ENCODE measurements around the gene DRGX.

The DRGX gene

DNA sequence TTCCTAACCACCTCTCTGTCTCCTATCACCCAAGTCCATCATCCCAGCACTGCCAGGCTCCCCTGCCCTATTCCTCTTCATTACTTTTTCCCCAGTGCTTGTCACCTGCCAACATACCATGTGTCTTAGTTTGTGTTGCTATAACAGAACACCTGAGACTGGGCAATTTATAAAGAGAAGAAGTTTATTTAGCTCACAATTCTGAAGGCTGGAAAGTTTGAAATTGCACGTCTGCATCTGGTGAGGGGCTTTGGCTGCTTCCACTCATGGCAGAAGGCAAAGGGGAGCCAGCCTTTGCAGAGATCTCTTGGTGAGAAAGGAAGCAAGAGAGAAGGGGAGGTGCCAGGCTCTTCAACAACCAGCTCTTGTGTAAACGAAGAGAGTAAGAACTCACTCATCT lies 47.3 kb downstream of the DRGX start:
- DNase-seq (ENCODE audit: low read depth in 2 of 3, low spot score in 1 of 3) = no peak

DNA sequence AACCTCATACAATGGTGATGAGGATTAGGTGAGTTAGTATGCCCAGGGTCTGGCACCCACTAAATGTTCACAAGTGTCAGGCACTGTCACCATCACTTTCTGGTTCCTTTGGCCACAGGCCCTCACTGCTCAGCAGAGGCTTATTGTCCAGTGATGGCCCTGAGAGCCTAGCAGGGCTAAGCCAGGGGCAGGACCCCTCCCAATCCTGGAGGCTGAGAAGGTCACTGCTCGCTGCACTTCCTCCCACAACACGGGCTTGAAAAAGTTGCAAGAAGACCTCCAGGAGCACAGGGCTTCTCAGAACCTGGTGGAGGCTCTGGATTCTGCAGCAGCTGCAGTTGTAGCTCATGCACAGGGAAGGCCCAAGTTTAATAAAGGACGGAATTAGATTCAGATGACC lies 48.1 kb downstream of the DRGX start:
- DNase-seq (ENCODE audit: low read depth in 2 of 3, low spot score in 1 of 3) = no peak

DNA sequence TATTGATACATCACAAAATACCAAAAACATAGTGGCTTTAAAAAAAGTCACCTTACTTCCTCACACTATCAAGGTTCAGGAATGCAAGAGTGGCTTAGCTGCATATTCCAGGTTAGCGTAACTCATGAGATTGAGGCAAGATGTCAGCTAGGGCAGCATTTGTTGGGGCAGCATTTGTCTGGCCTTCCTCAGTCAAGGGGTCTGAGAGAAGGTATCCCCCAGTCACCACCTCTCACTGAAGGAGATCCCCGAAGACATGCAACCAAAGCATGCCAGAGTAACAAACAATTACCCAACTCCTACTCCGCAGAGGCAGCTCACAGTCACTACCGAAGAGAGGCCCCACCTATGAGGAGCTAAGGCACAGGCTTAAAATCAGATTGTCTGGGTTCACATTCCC lies 48.5 kb downstream of the DRGX start:
- no peak for DNase-seq (ENCODE audit: low read depth in 2 of 3, low spot score in 1 of 3)

DNA sequence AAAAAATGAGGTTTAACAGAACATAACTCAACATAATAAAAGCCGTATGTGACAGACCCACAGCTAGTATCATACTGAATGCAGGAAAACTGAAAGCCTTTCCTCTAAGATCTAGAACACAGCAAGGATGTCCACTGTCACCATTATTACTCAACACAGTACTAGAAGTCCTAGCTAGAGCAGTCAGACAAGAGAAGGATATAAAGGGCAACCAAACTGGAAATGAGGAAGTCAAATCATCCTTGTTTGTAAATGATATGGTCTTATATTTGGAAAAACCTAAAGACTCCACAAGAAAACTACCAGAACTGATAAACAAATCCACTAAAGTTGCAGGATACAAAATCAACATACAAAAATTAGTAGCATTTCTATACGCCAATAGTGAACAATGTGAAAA lies 51.0 kb downstream of the DRGX start:
- no peak for DNase-seq (ENCODE audit: low read depth in 2 of 3, low spot score in 1 of 3)

DNA sequence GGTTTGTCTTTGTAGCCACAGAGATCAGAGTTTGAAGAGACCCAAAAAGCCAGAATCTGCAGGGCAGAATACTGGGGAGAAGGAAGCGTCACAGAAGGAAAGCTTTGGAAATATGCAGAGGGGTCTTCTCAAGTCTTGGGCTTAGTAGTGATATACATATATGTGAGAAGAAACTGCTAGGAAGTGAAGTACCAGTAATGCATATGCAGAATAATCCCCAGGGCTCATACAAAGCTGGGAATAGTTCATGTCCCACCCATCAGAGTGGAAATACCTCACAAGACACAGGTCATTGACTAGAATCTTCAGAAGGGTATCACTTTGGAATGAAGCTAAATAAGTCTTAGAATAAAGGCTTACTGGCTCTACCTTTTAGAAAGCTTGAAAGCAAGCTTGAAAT lies 57.3 kb downstream of the DRGX start:
- no peak for DNase-seq (ENCODE audit: low read depth in 2 of 3, low spot score in 1 of 3)

DNA sequence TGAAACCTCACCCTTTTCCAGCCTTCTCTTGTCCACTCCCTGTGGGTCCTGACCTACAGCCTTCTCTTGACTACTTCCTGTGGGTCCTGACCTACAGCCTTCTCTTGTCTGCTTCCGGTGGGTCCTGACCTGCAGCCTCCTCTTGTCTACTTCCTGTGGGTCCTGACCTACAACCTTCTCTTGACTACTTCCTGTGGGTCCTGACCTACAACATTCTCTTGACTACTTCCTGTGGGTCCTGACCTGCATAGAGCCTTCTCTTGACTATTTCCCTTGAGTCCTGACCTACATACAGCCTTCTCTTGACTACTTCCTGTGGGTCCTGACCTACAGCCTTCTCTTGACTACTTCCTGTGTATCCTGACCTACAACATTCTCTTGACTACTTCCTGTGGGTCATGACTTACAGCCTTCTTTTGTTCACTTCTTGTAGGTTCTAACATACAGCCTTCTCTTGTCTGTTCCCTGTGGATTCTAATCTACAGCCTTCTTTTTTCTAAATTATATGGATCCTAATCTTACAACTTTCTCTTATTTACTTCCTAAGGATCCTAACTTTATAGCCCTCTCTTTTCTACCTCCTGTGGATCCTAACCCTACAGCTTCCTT lies 60.4 kb downstream of the DRGX start:
- no peak for DNase-seq (ENCODE audit: low read depth in 2 of 3, low spot score in 1 of 3)

DNA sequence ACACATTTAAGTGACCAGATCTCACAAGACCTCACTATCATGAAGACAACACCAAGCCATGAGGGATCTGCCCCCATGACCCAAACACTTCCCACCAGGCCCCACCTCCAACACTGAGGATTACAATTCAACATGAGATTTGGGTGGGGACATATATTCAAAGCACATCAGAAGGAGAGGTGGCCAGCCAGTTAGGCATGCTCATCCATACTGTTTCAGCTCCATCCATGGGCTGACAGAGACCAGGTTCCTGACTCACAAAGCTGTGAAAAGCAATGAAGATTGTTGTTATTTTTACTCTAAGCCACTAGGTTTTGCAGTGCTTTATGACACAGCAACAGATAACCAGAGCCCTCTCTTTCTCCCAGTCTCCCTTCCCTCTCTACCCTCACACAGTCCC lies 60.9 kb downstream of the DRGX start:
- no peak for DNase-seq (ENCODE audit: low read depth in 2 of 3, low spot score in 1 of 3)

DNA sequence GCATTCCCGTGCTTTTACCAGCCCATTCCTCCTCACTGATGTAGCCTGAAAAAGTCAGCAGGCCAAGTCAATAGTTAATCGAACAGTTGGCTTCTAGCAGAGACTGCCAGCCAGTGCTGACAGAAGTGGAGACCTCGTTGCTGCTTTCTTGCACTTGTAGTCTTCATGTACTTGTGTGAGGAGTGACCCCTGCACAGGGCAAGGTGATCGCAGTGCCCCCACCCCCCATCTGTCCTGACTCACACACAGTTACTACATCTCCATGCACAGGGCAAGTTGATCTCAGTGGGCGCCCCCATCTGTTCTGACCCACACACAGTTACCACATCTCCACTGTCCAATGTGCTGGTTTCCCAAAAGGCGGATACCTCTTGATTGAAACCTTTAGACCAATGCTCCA lies 62.7 kb downstream of the DRGX start:
- DNase-seq (ENCODE audit: low read depth in 2 of 3, low spot score in 1 of 3) = no peak

DNA sequence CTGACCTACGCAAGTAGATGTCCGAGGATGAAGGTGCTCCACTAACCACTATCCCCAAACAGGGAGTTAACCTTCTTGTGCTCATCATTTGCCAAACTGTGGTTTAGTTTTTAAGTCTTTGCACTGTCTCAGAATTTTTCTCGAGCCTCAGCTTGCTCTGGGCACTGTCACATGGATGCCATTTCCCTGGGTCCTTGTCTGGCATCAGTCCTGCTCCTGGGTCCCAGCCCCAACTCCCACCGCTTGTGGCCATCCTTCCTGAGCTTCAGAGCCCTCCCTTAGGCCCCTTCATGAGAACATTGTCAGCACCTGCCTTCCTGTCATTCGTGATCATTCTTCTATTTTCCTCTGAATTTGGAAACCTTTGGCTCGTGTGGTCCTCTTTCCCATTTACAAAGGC lies 63.1 kb downstream of the DRGX start:
- DNase-seq (ENCODE audit: low read depth in 2 of 3, low spot score in 1 of 3) = no peak

DNA sequence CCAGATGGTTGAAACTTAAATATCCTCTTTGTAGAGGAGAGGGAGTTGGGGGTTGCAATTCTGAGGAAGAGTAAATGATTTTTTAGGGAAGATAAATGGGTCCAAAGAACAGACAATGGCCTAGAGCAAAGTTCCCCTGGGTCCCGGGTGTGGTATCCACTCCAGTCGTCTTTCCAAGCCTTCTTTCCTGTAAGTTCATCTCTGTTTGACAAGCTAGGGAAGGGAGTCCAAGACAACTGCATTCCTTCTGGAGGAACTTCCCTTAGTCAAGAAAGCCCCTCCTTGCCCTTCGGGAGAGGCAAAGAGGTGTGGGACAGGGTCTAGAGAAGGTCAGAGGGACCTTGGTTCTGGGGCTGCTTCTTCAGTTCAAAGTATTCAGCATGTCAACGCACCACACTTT lies 63.6 kb downstream of the DRGX start:
- DNase-seq (ENCODE audit: low read depth in 2 of 3, low spot score in 1 of 3) = no peak

DNA sequence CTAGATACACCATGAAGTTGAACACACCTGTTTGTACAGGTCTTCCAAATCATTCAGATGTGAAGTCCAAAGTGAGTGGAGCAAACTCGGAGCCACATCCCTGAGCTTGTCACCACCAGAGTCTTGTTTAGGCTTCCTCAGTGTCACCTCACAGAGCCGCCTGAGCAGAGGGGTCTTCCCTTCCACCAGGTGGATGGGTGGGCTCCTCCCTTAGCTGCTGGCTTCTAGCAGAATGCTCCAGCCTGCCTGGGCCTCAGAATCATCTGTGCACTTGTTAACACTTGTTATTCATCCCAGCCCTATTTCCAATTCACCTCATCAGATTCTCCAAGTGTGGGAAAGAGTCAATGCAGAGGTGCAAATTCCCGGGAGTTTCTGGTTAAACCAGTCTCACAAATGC lies 64.5 kb downstream of the DRGX start:
- no peak for DNase-seq (ENCODE audit: low read depth in 2 of 3, low spot score in 1 of 3)

DNA sequence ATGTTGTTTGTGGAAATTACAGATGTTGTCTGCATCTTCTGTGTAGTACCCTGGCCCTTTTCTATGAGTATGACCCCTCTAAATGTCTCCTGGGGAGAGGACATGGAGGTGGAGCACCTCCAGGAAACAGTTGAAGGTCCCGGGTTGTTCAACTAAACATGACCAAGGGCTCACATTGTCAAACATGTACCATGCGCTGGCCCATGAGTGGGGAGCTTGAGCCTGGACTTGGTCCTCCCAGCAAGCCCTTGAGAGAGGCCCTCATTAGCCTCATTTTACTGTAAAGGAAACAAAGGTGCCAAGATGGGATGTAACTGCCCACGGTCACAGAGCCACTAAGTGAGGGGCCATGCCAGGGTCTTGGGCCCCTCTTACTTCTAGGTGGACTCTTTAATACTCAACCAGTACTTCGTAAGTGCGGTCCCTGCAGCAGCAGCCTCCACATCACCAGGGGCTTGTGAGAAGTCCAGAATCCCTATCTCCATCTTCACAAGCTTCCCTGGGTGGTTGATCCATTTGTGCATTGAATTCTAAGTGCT lies 65.7 kb downstream of the DRGX start:
- DNase-seq (ENCODE audit: low read depth in 2 of 3, low spot score in 1 of 3) = no peak

DNA sequence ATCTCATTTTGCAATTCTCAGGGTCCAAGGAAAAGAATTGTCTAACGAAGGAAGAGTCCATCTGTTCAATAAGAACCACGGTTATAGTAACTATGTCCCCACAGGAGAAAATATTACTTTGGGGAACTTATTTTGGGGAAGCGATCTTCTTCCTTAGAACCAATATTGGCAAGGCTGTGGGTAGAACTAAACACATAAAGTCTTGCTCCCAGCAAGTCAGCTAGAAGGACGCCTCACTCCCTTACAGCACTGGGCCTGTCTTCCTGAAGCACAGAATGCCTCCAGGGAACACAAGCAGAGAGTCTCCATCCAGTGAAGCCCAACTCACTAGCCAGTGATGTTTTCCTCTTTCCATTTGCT lies 66.8 kb downstream of the DRGX start:
- no peak for DNase-seq (ENCODE audit: low read depth in 2 of 3, low spot score in 1 of 3)

DNA sequence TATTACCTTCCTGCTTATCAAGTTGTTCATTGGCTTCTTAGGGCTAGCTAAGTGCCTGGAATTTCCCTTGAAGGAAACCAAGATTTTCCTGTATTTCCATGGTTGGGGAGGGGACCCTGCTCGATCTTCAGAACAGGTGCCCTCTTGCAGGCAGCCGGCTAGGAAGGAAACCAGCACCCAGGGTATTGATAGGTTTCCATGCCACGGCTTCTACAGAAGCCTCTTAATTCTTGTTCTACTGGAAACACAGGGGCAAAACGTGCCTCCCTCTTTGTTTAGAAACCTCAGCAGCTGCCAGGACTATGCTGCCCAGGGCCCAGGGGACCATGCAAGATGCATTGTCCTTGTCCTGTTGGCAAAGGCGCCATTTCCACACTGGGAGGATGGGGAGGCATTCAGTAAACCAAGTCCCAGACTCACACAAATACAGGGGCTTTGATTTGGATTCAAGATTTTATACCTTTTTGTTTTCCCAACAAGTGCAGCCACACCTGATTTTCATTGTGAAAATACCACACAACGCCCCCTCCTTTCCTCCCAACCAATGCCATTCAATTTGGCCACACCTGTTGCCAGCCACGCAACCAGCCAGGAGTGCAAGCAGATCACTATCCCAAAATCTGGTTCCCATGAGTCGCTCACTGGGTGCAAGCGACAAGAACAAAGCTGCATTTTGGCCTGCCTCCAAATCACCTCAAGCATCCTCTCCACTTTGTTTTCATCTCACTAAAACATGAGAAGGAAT lies 67.3 kb downstream of the DRGX start:
- DNase-seq (ENCODE audit: low read depth in 2 of 3, low spot score in 1 of 3) = no peak

DNA sequence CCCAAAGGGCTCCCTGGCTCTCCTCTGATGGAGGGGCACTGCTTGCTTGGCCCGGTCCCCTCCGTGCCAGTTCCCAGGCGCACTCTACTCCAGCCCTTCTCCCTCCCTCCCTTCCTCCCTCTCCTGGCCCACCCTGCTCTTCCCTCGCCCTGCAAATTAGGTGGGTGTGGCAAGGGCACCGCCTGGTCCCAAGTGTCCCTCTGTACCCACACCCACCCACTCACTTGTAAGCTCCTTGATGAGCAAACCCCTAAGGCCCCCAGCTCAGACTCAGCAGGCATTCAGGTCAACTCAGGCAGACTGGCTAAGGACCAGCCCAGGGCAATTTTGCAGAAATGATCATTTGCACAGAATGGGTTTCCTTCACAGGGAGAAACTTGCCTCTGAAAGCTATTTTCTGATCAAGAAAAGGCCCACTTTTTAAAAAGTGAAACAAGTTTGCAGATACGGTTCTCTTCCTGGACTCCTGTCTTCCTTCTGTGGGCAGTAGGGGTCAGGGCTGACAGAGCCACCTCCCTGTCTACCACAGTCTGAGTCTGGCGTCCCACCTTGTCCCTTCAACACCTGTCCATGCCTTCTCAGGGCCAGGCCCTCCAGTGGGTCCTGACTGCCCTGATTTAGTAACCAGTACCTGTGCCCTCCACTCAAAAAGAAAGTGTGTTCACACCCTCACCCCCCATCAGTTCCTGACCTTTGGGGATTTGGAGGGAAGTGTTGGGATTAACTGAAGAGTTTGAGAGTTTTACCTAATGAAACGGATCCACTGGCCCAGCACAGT lies 68.7 kb downstream of the DRGX start:
- DNase-seq (ENCODE audit: low read depth in 2 of 3, low spot score in 1 of 3) = no peak

DNA sequence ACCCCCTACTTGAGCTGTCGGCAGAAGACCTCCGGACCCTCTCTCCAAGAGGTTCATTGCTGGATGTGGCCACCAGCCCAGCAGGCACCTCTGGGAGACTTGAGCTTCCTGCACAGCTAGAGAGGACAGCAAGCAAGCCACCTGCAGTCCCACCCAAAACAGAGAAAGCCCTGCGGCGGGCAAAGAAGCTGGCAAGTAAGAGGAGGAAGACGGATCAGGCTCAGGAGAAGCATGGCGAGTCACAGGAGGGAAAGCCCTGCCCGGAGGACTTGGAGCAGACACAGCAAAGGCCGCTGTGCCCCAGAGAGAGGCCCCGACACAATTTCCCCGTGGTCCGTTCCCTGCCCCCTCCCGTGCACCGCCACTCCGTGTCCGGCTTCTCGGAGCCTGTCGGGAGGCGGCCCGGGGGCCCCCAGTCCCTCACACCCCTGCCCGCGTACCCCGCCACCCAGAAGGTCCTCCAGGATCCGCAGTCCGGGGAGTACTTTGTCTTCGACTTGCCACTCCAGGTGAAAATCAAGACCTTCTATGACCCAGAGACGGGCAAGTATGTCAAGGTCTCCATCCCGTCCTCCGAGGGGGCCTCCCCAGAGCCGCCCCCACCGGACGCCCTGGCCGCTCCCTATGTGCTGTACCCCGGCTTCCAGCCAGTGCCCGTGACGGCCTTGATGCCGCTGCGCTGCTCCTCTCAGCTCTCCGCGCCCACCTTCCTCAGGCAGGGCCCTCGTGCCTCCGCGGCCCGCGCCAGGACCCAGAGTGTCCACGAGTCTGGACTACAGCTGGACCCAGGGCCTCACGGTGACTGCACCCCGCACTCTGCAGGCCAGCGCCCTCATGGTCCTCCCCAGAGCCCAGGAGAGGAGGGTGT lies 69.7 kb downstream of the DRGX start:
- no peak for DNase-seq (ENCODE audit: low read depth in 2 of 3, low spot score in 1 of 3)

DNA sequence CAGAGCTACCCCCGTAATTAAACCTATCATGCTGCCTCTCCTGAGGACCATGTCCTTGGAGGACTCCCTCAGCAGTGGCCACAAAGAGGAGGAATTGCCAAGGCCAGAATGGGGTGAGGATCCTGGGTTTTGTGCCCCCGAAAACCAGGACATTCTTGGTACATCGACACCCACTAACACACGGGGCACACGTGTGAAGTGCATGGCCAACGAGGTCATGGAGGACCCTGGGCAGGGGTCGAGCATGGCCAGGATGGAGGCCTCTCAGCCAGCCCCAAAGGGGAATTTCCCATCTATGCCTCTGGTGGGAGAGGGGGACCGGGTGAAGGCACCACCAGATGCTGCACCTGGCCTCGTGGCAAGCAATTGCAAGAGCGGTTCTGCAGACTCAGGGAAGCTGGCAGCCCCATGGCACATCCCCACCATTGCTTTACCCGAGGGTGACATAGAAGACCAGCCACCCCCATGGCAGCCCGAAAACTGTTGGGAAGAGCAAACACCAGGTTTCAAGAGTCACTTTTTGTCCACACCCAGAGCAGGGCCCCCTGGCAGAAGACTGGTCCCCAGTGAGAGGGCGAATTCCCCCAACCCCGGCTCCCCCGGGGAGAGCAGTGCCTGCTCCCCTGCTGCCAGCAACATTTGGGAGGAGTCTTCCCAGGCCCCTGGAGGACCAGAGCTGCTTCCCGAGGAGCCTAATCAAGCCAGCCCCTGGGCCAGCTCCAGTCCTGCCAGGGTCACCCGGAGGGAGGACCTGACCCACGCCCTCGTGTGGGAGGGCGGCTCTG lies 70.6 kb downstream of the DRGX start:
- DNase-seq (ENCODE audit: low read depth in 2 of 3, low spot score in 1 of 3) = no peak

DNA sequence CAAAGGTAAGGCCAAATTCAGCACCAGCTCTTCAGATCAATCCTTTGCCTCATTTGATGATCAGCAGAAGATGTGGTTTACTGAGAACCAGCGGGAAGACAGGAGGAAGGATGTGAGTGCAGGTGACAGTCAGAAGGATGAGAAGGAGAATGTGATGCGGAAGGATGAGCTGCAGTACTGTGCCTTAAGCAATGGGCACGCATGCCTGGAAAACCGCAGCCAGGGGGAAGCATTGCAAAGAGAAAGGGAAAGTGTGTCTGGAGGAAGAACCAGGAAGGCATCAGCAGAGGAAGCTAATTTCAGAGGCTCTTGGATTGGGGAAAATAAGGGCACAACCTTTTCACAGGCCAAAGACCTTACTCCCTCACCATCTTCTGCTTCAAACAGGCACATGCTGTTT lies 71.2 kb downstream of the DRGX start:
- DNase-seq (ENCODE audit: low read depth in 2 of 3, low spot score in 1 of 3) = no peak

DNA sequence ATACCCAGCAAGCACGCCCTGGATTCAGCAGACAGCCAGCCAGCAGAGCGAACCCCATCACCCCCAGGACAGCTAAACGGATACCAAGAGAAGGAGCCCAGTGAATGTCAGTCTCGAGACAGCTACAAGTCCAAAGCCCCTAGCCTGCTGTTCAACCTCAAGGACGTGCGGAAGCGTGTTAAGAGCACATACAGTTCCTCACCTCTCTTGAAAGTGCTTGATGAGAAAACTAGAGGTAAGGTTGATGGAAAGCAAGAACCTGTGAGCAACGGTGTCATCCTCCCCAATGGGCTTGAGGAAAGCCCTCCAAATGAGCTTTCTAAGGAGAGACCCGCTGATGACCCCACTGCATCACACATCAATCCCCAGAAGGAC lies 72.0 kb downstream of the DRGX start:
- no peak for DNase-seq (ENCODE audit: low read depth in 2 of 3, low spot score in 1 of 3)

DNA sequence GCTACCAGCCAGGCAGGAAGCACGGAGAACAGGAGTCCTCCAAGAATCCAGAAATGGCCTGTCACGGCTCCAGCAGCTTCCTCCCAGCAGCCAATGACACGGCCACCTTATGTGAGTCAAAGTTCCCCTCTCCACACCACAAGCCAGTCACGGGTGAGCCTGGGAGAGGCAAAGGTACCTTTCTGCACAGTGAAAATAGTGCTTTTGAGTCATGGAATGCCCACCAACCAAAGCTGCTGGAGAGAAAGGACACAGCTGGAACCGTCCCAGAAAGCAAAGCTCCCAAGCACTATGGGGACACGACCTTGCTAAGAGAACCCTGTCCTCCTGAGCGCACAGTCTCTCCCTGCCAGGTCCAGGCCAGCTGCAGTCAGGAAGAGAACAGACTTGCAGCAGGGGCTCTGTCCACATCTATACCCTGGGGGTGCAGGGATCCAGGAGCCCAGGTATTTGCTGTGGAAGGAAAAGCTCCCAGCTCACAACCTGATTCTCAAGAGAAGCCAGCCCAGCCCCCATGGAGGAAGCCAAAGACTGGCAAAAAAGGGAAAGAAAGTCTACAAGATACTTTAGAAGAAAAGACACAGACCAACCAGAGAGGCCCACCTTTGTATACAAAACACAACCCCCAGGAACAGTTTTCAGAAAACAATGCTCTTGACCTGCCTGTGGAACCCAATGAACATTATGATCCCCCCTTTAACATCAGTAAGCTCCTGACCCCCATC lies 72.6 kb downstream of the DRGX start:
- DNase-seq (ENCODE audit: low read depth in 2 of 3, low spot score in 1 of 3) = no peak
